Measurements from ENCODE around the gene WDR76. TPM values are rescaled to one million over a fixed set of nuclear protein-coding genes. Genes with fewer than 3 reads are reported as not detected.
A peak's percentile ranks its signal among the peaks of the same experiment; 100 is the strongest.
"Not testable (repeated sequence)": the region's sequence is repeated elsewhere in the genome, so short reads cannot be mapped to it uniquely, and the experiment has no call there.

WDR76 gene
- total RNA-seq: 16.7 TPM

- FAIRE-seq (no peak), DNase-seq (ENCODE audit: low spot score in 2 of 2) (peak; percentile 15 to 67)
These were observed at the start of gene WDR76 for GRCh38 chr15:43826508-43827341. Gene WDR76 (plus strand): TSS chr15:43827002. CDS start chr15:43827033, 31 bp downstream.

DNA sequence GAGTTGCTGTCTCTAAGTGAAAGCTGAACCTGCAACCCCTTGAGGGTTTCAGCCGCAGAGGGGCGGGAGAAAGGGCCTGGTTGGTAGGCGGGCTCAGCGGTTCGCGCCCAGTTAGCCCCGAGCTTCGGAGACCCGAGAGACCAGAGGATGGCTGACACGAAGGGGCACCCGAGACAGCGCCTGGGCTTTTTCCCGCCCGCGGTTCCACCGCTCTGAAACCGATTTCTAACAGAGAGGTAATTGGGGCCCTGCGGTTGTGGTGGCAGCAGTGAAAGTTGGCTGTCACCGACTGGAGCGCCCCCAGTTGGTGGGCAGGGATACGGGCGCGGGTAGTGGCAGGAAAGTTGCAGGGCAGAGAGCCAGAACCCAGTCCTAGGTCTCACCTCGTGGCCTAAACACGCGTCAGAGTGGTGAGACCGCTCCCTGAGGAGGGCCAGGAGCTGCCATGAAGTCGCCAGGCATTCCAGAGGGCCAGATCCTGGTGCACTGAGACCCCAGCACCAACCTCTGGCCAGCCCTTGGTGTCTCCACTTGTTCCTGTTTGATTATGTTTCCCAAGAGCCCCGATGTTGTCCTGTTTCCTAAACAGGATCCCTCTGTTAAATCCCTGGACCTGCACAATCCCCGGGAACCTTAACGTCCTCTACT, 49.4 kb upstream of the WDR76 start:
- no peak for FAIRE-seq
- DNase-seq (ENCODE audit: low spot score in 2 of 2): peak in 1 of 2 donors; percentile 55

DNA sequence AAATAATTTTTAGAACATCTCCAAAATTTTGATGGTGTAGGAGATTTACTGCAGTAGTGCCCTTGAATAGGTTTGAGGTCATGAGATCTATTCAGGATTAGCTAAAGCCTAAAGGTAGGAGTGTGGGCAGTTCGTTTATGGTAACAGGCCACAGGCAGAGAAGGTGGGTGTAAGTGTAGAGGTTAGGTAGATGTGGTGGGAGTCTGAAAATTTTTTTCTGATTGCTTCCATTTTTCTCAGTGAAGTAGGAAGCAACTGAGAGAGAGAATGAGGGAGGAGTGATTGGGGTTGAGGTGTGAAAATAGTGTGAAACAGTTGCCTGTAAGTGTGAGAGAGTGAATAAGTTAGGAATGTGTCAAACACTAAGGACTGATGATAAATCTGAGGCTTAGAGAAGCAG, 47.8 kb upstream of the WDR76 start:
- FAIRE-seq: no peak
- no peak for DNase-seq (ENCODE audit: low spot score in 2 of 2)

GRCh38 chr15:43789409-43789808, 37.4 kb upstream of the WDR76 start:
- DNase-seq (ENCODE audit: low spot score in 2 of 2): no peak
- FAIRE-seq: no peak

GRCh38 chr15:43791993-43792760, 34.6 kb upstream of the WDR76 start, which contains the start of gene SERF2:
Gene SERF2 (plus strand): TSS chr15:43792320. CDS start chr15:43792377, 57 bp downstream.
- FAIRE-seq: peak; percentile 74

GRCh38 chr15:43792761-43793476, 33.9 kb upstream of the WDR76 start:
- FAIRE-seq (no peak), DNase-seq (ENCODE audit: low spot score in 2 of 2) (peak in 1 of 2 donors; percentile 46)

More at GRCh38 chr15:43791993-43792760, 34.6 kb upstream of the WDR76 start, which contains the start of gene SERF2:
- DNase-seq (ENCODE audit: low spot score in 2 of 2): peak; percentile 93 to 99

DNA sequence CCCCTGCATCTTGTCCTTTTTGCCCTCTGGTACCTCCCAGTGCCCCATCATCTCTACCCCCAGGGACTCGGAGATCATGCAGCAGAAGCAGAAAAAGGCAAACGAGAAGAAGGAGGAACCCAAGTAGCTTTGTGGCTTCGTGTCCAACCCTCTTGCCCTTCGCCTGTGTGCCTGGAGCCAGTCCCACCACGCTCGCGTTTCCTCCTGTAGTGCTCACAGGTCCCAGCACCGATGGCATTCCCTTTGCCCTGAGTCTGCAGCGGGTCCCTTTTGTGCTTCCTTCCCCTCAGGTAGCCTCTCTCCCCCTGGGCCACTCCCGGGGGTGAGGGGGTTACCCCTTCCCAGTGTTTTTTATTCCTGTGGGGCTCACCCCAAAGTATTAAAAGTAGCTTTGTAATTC, 33.2 kb upstream of the WDR76 start:
- DNase-seq (ENCODE audit: low spot score in 2 of 2): no peak
- no peak for FAIRE-seq

GRCh38 chr15:43794269-43795037, 32.3 kb upstream of the WDR76 start:
- FAIRE-seq (no peak), DNase-seq (ENCODE audit: low spot score in 2 of 2) (no peak)

GRCh38 chr15:43795197-43795596, 31.6 kb upstream of the WDR76 start:
- DNase-seq (ENCODE audit: low spot score in 2 of 2) (no peak), FAIRE-seq (no peak)

GRCh38 chr15:43795997-43796396, 30.8 kb upstream of the WDR76 start:
- no peak for FAIRE-seq

DNA sequence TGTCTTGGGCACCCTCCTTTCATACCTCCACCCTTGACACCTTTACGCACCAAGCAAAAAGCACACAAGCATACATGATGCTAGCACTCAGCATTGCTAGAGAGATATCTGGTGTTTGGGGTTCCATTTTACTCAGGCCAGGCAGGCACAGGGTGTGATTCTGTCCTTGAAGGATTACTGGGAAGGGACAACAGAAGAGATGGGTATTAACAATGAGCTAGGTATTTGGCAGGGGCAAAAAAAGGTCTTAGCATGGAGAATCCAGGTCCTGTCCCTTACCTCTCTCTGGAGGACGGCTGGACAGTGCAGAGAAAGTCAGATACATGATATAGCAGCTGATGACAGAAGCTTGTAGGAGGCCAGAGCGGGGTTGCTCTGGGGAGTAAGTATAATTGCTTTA, 30.2 kb upstream of the WDR76 start:
- DNase-seq (ENCODE audit: low spot score in 2 of 2) (no peak), FAIRE-seq (no peak)

More at GRCh38 chr15:43795997-43796396, 30.8 kb upstream of the WDR76 start:
- DNase-seq (ENCODE audit: low spot score in 2 of 2): no peak

GRCh38 chr15:43799209-43799944, 27.4 kb upstream of the WDR76 start:
- FAIRE-seq: no peak
- no peak for DNase-seq (ENCODE audit: low spot score in 2 of 2)

DNA sequence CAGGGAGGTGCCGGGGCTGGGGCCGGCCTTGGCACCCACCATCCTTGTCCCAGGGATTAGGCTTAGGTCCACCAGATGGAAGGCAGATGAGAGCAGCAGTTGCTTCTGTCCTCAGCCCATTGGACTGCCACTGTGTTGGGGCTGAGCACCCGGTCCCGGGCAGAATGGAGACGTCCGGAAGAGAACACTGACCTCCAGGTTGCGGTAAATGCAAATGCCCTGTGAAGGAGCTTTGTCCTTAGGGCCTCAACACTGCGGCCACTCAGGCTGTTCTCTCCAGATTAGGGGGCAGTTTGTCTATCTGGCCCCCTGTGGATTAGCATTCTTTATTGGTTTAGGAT, 26.9 kb upstream of the WDR76 start, which contains the start of gene SERINC4:
TSS of gene SERINC4 (minus strand) at position 276 of the 341 bp plus-strand sequence. CDS start at position 42, 234 bp downstream.
- no peak for FAIRE-seq

GRCh38 chr15:43800286-43801141, 26.3 kb upstream of the WDR76 start, which contains the start of gene HYPK:
Gene HYPK (plus strand): TSS chr15:43800599. CDS start chr15:43800623, 24 bp downstream.
- FAIRE-seq (no peak), DNase-seq (ENCODE audit: low spot score in 2 of 2) (peak; percentile 69 to 88)

More for the DNA sequence above, 26.9 kb upstream of the WDR76 start, which contains the start of gene SERINC4:
- no peak for DNase-seq (ENCODE audit: low spot score in 2 of 2)

- not testable (repeated sequence) for FAIRE-seq; DNase-seq (ENCODE audit: low spot score in 2 of 2)
These were observed 24.1 kb upstream of the WDR76 start for GRCh38 chr15:43802676-43803075.

- DNase-seq (ENCODE audit: low spot score in 2 of 2): no peak
- no peak for FAIRE-seq
These were observed 18.3 kb upstream of the WDR76 start for GRCh38 chr15:43808435-43808950.

DNA sequence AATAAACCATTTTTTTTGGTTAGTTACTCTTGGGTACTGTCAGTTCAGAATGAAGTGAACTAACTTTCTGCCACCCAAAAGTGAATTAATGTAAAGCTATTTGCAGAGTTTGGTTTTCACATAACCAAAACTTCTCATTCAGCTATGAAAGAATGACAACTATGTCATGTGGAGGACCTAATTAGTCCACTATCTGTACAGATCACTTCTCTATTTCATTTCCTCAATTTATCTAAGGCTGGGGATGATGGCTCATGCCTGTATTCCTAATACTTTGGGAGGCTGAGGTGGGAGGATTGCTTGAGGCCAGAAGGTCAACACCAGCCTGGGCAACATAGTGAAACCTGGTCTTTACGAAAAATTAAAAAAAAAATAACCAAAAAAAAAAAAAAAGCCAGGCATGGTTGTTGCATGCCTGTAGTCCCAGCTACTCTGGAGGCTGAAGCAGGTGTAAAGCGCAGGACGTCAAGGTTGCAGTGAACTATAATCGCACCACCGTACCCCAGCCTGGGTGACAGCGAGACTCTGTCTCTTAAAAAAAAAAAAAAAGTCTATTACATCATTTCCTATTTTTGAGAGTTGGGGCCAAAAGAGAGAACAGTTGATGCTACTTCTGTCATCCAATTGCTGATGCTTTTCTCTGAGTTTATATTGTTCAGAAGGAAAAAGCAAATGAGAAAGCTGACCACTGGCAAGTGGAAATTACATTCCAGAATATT, 17.7 kb upstream of the WDR76 start:
- DNase-seq (ENCODE audit: low spot score in 2 of 2) (no peak), FAIRE-seq (no peak)

Data from frontal cortex (tissue), 4 donors.